H9 (cell line): Measurements from ENCODE around the gene FBXL7. TPM values are rescaled to one million over a fixed set of nuclear protein-coding genes. Genes with fewer than 3 reads are reported as not detected.

Source experiments
- DNase-seq: peaks from one replicate; pipeline ENCODE4 v3.0.0-alpha.2; 2017
- H2AFZ ChIP-seq: one replicate; pipeline ENCODE4 v1.6.1; 2013; ENCODE audit warnings: mild to moderate bottlenecking, low read length, control low read depth, moderate library complexity
- H2AK5ac ChIP-seq: 2 replicates; pipeline ENCODE4 v1.6.1; 2013; ENCODE audit warnings: low read length, control low read depth, mixed read lengths; ENCODE audit not compliant: insufficient read length
- H2BK120ac ChIP-seq: one replicate; pipeline ENCODE4 v1.6.1; 2013; ENCODE audit warnings: low read depth, mild to moderate bottlenecking, low read length, control low read depth, inconsistent platforms; ENCODE audit not compliant: poor library complexity, severe bottlenecking
- H2BK12ac ChIP-seq: 2 replicates; pipeline ENCODE4 v1.6.1; 2013; ENCODE audit warnings: low read length, control low read depth, mixed read lengths, low read depth; ENCODE audit not compliant: insufficient read length
- H2BK15ac ChIP-seq: 2 replicates; pipeline ENCODE4 v1.6.1; 2013; ENCODE audit warnings: low read depth, low read length, control low read depth
- H2BK20ac ChIP-seq: one replicate; pipeline ENCODE4 v1.6.1; 2013; ENCODE audit warnings: low read depth, mild to moderate bottlenecking, low read length, control low read depth, inconsistent platforms; ENCODE audit not compliant: poor library complexity, severe bottlenecking
- H2BK5ac ChIP-seq: 2 replicates; pipeline ENCODE4 v1.6.1; 2013; ENCODE audit warnings: low read length, control low read depth, mixed read lengths; ENCODE audit not compliant: insufficient read length
- H3K14ac ChIP-seq: 2 replicates; pipeline ENCODE4 v1.6.1; 2013; ENCODE audit warnings: low read length, control low read depth; ENCODE audit not compliant: insufficient read depth
- H3K18ac ChIP-seq: 2 replicates; pipeline ENCODE4 v1.6.1; 2013; ENCODE audit warnings: low read depth, mild to moderate bottlenecking, mixed read lengths, low read length, control low read depth; ENCODE audit not compliant: insufficient read length
- H3K23ac ChIP-seq: 2 replicates; pipeline ENCODE4 v1.6.1; 2013; ENCODE audit warnings: low read length, control low read depth, mixed read lengths, low read depth; ENCODE audit not compliant: insufficient read length
- H3K23me2 ChIP-seq: 2 replicates; pipeline ENCODE4 v1.6.1; 2013; ENCODE audit warnings: low read depth, mild to moderate bottlenecking, mixed read lengths, low read length, control low read depth; ENCODE audit not compliant: insufficient read length, poor library complexity, severe bottlenecking
- H3K27ac ChIP-seq: 2 replicates; pipeline ENCODE4 v1.5.1; 2013; ENCODE audit warnings: low read length, control low read depth, mixed read lengths, low read depth; ENCODE audit not compliant: insufficient read length
- H3K27me3 ChIP-seq: 2 replicates; pipeline ENCODE4 v1.6.1; 2013; ENCODE audit warnings: low read length, control low read depth, inconsistent platforms; ENCODE audit not compliant: insufficient read depth
- H3K4ac ChIP-seq: 2 replicates; pipeline ENCODE4 v1.6.1; 2013; ENCODE audit warnings: low read depth, mild to moderate bottlenecking, control low read depth, inconsistent platforms, low read length, moderate library complexity
- H3K4me1 ChIP-seq: 2 replicates; pipeline ENCODE4 v1.6.1; 2013; ENCODE audit warnings: low read length, control low read depth, inconsistent platforms; ENCODE audit not compliant: insufficient read depth
- H3K4me2 ChIP-seq: 2 replicates; pipeline ENCODE4 v1.6.1; 2013; ENCODE audit warnings: low read length, control low read depth, mixed read lengths; ENCODE audit not compliant: insufficient read length, insufficient read depth
- H3K56ac ChIP-seq: 2 replicates; pipeline ENCODE4 v1.6.1; 2013; ENCODE audit warnings: low read depth, mild to moderate bottlenecking, mixed read lengths, low read length, control low read depth; ENCODE audit not compliant: insufficient read length
- H3K79me1 ChIP-seq: 2 replicates; pipeline ENCODE4 v1.6.1; 2013; ENCODE audit warnings: low read depth, mild to moderate bottlenecking, moderate library complexity, low read length, control low read depth, inconsistent platforms; ENCODE audit not compliant: insufficient read depth, poor library complexity, severe bottlenecking
- H3K79me2 ChIP-seq: 2 replicates; pipeline ENCODE4 v1.6.1; 2013; ENCODE audit warnings: low read length, control low read depth, inconsistent platforms; ENCODE audit not compliant: insufficient read depth
- H3K9ac ChIP-seq: 2 replicates; pipeline ENCODE4 v1.6.1; 2013; ENCODE audit warnings: low read length, control low read depth, mixed read lengths; ENCODE audit not compliant: insufficient read length; ENCODE audit errors: extremely low read depth
- H3K9me3 ChIP-seq: one replicate; pipeline ENCODE4 v1.6.1; 2013; ENCODE audit warnings: low read depth, low read length, inconsistent platforms; ENCODE audit not compliant: control insufficient read depth
- H3T11ph ChIP-seq: one replicate; pipeline ENCODE4 v1.6.1; 2013; ENCODE audit warnings: mild to moderate bottlenecking, low read length, control low read depth, inconsistent platforms
- H4K20me1 ChIP-seq: one replicate; pipeline ENCODE4 v1.6.1; 2013; ENCODE audit not compliant: control insufficient read depth, insufficient read length, insufficient read depth
- H4K5ac ChIP-seq: 2 replicates; pipeline ENCODE4 v1.6.1; 2013; ENCODE audit warnings: low read depth, mild to moderate bottlenecking, mixed read lengths, low read length, control low read depth; ENCODE audit not compliant: insufficient read length
- H4K8ac ChIP-seq: replicated peaks from 2 replicates; pipeline ENCODE4 v1.6.1; 2013; ENCODE audit warnings: low read length, control low read depth, mixed read lengths, low read depth; ENCODE audit not compliant: insufficient read length
- H4K91ac ChIP-seq: 2 replicates; pipeline ENCODE4 v1.6.1; 2013; ENCODE audit warnings: low read depth, mild to moderate bottlenecking, moderate library complexity, mixed read lengths, low read length, control low read depth; ENCODE audit not compliant: insufficient read length
- H3K27ac Mint-ChIP-seq, 3 experiments: 2 replicates in 2 of 3; 3 replicates in 1 of 3; pipeline ENCODE4 v1.8.0; 2020 to 2021; ENCODE audit warnings: mixed read lengths in 3 of 3, mild to moderate bottlenecking in 1 of 3, moderate library complexity in 1 of 3
- H3K27me3 Mint-ChIP-seq: 2 replicates; pipeline ENCODE4 v1.8.0; 2021; ENCODE audit warnings: low read depth, mild to moderate bottlenecking, moderate library complexity, mixed read lengths
- H3K36me3 Mint-ChIP-seq, 3 experiments: 2 replicates in 2 of 3; 3 replicates in 1 of 3; pipeline ENCODE4 v1.8.0; 2020 to 2021; ENCODE audit warnings: low read depth in 3 of 3, mixed read lengths in 3 of 3; ENCODE audit not compliant: insufficient read depth in 1 of 3
- H3K4me1 Mint-ChIP-seq, 2 experiments: 2 replicates each; pipeline ENCODE4 v1.8.0; 2020; ENCODE audit warnings: mixed read lengths in 2 of 2
- H3K4me3 Mint-ChIP-seq, 2 experiments: 2 replicates in 1 of 2; 3 replicates in 1 of 2; pipeline ENCODE4 v1.8.0; 2020 to 2021; ENCODE audit warnings: mild to moderate bottlenecking in 2 of 2, mixed read lengths in 2 of 2, moderate library complexity in 1 of 2
- H3K9me3 Mint-ChIP-seq, 2 experiments: 2 replicates in 1 of 2; 3 replicates in 1 of 2; pipeline ENCODE4 v1.8.0; 2020; ENCODE audit warnings: mild to moderate bottlenecking in 2 of 2, mixed read lengths in 2 of 2, moderate library complexity in 1 of 2
- CTCF ChIP-seq: fragments of 200-600 bp; sonication (generic); conservative IDR thresholded peaks from 3 replicates; pipeline ENCODE4 v1.8.0; 2021; ENCODE audit warnings: antibody characterized with exemption, mild to moderate bottlenecking
- WGBS: extraction: QIAGEN DNeasy Blood & Tissue Kit; methylation state at CpG from one replicate; pipeline ENCODE4 v1.1.7; 2013; ENCODE audit warnings: missing lambda C conversion rate, low lambda C conversion rate, mixed read lengths; ENCODE audit not compliant: insufficient read length; ENCODE audit errors: extremely low coverage; 5-methylcytosine and 5-hydroxymethylcytosine counted together
- total RNA-seq: library from RNA; stranded (reverse); gene quantifications from 2 replicates; pipeline ENCODE4 v1.2.1, GENCODE V29; 2021

Gene FBXL7
- total RNA-seq, 1 experiment from 2014 or later: 14.6 TPM

- H4K8ac ChIP-seq: no peak overlapping the region
- H3K56ac ChIP-seq: no peak overlapping the region
- H3K9me3 ChIP-seq: peaks cover 17% of the 10 kb centered on the region
- no peak overlapping the region for H3K9ac ChIP-seq
- no peak overlapping the region for H3K27ac ChIP-seq
- H3K36me3 Mint-ChIP-seq: peaks cover 22 to 29% (median 25%) of the 10 kb centered on the region in 3 experiments
- H3K27ac Mint-ChIP-seq: 0 out of 7 replicates have a peak overlapping the region, but pooled peaks of 1 of the 3 experiments have one; percentile 16
- H3K18ac ChIP-seq: no peak overlapping the region
- WGBS: no CpG with 5 or more reads among the region's 5 CpGs
- no peaks in the 10 kb centered on the region for H3K4me1 ChIP-seq
- no peak overlapping the region for H3K4ac ChIP-seq
- no peak overlapping the region for H4K5ac ChIP-seq
- TF ChIP-seq CTCF: no peak
- no peak overlapping the region for H2BK5ac ChIP-seq
- peaks cover 29 to 34% of the 10 kb centered on the region in 2 experiments for H3K9me3 Mint-ChIP-seq
- no peak overlapping the region for H3T11ph ChIP-seq
- H3K4me2 ChIP-seq: no peak overlapping the region
- no peak overlapping the region for H3K23ac ChIP-seq
- H3K27me3 Mint-ChIP-seq: no peaks in the 10 kb centered on the region
- H3K23me2 ChIP-seq: no peaks in the 10 kb centered on the region
- H3K4me1 Mint-ChIP-seq: peaks cover 10% of the 10 kb centered on the region in 2 experiments
- H2BK12ac ChIP-seq: no peak overlapping the region
- no peak overlapping the region for H4K91ac ChIP-seq
- no peak overlapping the region for H2AK5ac ChIP-seq
- DNase-seq: no peak
- no peaks in the 10 kb centered on the region for H3K79me1 ChIP-seq
- no peak overlapping the region for H2BK120ac ChIP-seq
- H3K79me2 ChIP-seq: no peaks in the 10 kb centered on the region; the same call in 1 of the 2 replicates
- H2AFZ ChIP-seq: no peak overlapping the region
- H2BK20ac ChIP-seq: no peak overlapping the region
- no peak overlapping the region for H3K14ac ChIP-seq
- H3K4me3 Mint-ChIP-seq: no peak overlapping the region
- H2BK15ac ChIP-seq: no peak overlapping the region
- no peaks in the 10 kb centered on the region for H4K20me1 ChIP-seq
- H3K27me3 ChIP-seq: no peaks in the 10 kb centered on the region
Measured at GRCh38 chr5:15807871-15808270, 307.9 kb downstream of the FBXL7 start.
